OCI-LY3 (cell line): ENCODE data around the gene CCDC152.

ENCODE experiments used
- CTCF ChIP-seq: fragments of 200-600, 300-600 bp; sonication (generic); IDR thresholded peaks from 2 replicates; pipeline ENCODE4 v1.5.1; 2014; ENCODE audit warnings: antibody characterized with exemption, low read length, low read depth
- EZH2phosphoT487 ChIP-seq: fragments of 200-600 bp; shearing (Covaris generic); IDR thresholded peaks from 2 replicates; pipeline ENCODE4 v1.6.1; 2018; ENCODE audit warnings: antibody characterized with exemption, mixed run types, low read depth

DNA sequence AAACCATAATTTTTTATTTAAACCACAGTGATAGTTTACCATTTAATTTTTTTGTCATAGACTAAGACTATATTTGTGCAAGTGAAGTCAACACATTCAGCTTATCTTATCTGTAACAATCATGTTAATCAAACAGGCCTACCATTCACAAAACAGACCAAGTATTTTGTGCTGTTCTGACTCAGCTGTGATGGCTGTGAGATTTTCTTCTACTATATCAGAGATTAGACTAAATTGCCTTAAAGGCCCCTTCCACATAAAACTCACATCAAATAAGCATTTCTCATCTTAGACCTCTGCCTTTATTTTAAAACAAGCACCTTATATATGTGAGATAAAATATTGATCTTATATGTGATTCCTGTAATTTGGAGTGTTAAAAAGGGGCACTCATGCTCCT is 13.4 kb downstream of the CCDC152 start:
- TF ChIP-seq CTCF (no peak), EZH2phosphoT487 (no peak)
